ENCODE data around the gene RFX2.

The RFX2 gene

DNA sequence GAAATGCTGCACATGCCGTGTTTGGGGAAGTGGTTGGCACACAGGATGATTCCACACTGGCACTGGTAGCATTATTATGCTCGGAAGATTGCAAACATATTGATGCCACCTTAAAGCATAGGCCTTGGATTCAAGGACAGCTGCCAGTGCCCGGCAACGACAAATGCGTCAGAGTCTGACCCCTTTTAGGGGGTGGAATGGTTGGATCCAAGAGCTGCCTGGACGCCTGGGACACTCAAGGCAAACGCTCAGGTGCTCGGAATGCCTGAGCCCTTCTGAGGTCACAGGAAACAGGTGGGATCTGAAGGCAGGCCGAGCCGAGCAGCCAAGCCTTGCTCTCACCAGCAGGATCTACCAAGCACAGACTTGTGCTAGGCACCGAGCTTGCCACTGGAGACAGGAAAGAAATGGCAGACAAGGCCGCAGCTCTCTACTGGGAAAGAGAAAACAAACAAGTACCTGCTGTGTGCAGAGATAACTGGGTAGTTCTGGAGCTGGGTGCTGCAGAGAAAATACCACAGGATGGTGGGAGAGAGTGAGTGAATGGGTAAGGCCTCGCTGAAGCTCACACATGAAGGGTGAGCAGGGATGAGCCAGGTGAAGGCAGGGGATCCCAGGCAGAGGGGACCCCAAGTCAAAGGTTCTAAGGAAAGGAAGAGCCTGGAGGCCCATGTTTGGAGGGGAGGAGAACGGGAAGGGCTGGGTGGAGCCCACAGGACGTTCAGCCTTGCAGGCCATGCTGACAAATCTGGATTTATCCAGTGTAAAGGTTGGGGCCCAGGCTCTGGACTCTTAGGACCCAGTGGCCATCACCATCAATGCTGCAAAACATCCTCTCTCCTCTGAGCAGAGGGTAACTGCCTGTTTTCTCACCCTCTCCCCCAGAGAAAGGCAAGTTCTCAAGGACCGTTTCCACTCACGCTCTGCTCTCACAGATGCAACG, 141.6 kb downstream of the RFX2 start:
- TF ChIP-seq TSHZ2 (CRISPR knock-in tag; IDR thresholded peaks at IDR 0.05) (no peak), SNAI2 (CRISPR knock-in tag; IDR thresholded peaks at IDR 0.05) (no peak), PPARA (CRISPR knock-in tag; IDR thresholded peaks at IDR 0.05; ENCODE audit: borderline replicate concordance) (no peak), ZC3H10 (CRISPR knock-in tag; IDR thresholded peaks at IDR 0.05) (no peak), ISL1 (CRISPR knock-in tag; IDR thresholded peaks at IDR 0.05) (no peak), ZFP3 (CRISPR knock-in tag; IDR thresholded peaks at IDR 0.05) (no peak), BACH2 (CRISPR knock-in tag; IDR thresholded peaks at IDR 0.05; ENCODE audit: borderline replicate concordance) (no peak), CSDC2 (CRISPR knock-in tag; IDR thresholded peaks at IDR 0.05) (no peak), ZNF8 (CRISPR knock-in tag; IDR thresholded peaks at IDR 0.05) (no peak), TCF4 (CRISPR knock-in tag; IDR thresholded peaks at IDR 0.05; ENCODE audit: borderline replicate concordance) (no peak), TOX (CRISPR knock-in tag; IDR thresholded peaks at IDR 0.05; ENCODE audit: borderline replicate concordance) (no peak)
- TF ChIP-seq, protein P1, sequence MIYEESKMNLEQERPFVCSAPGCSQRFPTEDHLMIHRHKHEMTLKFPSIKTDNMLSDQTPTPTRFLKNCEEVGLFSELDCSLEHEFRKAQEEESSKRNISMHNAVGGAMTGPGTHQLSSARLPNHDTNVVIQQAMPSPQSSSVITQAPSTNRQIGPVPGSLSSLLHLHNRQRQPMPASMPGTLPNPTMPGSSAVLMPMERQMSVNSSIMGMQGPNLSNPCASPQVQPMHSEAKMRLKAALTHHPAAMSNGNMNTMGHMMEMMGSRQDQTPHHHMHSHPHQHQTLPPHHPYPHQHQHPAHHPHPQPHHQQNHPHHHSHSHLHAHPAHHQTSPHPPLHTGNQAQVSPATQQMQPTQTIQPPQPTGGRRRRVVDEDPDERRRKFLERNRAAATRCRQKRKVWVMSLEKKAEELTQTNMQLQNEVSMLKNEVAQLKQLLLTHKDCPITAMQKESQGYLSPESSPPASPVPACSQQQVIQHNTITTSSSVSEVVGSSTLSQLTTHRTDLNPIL (CRISPR knock-in tag; IDR thresholded peaks at IDR 0.05; ENCODE audit: low read depth) = no peak
- TF ChIP-seq, protein P2, sequence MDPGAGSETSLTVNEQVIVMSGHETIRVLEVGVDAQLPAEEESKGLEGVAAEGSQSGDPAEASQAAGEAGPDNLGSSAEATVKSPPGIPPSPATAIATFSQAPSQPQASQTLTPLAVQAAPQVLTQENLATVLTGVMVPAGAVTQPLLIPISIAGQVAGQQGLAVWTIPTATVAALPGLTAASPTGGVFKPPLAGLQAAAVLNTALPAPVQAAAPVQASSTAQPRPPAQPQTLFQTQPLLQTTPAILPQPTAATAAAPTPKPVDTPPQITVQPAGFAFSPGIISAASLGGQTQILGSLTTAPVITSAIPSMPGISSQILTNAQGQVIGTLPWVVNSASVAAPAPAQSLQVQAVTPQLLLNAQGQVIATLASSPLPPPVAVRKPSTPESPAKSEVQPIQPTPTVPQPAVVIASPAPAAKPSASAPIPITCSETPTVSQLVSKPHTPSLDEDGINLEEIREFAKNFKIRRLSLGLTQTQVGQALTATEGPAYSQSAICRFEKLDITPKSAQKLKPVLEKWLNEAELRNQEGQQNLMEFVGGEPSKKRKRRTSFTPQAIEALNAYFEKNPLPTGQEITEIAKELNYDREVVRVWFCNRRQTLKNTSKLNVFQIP (CRISPR knock-in tag; IDR thresholded peaks at IDR 0.05; ENCODE audit: borderline replicate concordance, low read depth) = no peak
- ATAC-seq = no peak; the same call in 2 of the 3 replicates

- ATAC-seq = peak; percentile 92
Observed at GRCh38 chr19:5967994-5968430, 142.3 kb downstream of the RFX2 start.

GRCh38 chr19:5967571-5967970, 142.7 kb downstream of the RFX2 start:
- no peak for ATAC-seq
- no peak for TF ChIP-seq OSR1 (CRISPR knock-in tag; IDR thresholded peaks at IDR 0.05)

More at GRCh38 chr19:5967994-5968430, 142.3 kb downstream of the RFX2 start:
- TF ChIP-seq ZNF70 (CRISPR knock-in tag; IDR thresholded peaks at IDR 0.05) = peak; percentile 51; the same call in 1 of the 2 replicates
- no peak for TF ChIP-seq TSHZ2 (CRISPR knock-in tag; IDR thresholded peaks at IDR 0.05)

DNA sequence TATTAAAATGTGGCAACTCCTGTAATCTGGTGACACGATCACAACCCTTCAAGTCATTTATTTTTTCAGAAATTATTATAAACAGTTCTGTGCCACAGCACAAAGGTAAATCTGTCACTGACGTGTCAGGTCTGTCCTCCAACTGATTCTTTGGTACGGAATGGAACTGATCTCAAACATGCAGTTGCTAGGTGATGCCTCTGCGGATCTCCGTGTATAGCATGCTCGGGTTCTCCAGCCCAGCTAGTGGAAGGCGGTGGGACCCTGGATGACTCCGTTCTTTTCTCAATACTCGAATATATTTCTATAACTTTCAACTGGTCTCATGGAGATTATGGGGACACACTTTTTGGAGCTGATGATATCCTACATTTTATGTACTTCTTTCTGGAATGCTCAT, 143.4 kb downstream of the RFX2 start:
- ATAC-seq = no peak
- TF ChIP-seq ISL1 (CRISPR knock-in tag; IDR thresholded peaks at IDR 0.05) = no peak
- TF ChIP-seq ZFP3 (CRISPR knock-in tag; IDR thresholded peaks at IDR 0.05) = no peak
- TF ChIP-seq, protein P1 (CRISPR knock-in tag; IDR thresholded peaks at IDR 0.05; ENCODE audit: low read depth) = no peak
- no peak for TF ChIP-seq ZC3H10 (CRISPR knock-in tag; IDR thresholded peaks at IDR 0.05)
- no peak for TF ChIP-seq CSRNP3 (CRISPR knock-in tag; IDR thresholded peaks at IDR 0.05)
- no peak for TF ChIP-seq ZNF70 (CRISPR knock-in tag; IDR thresholded peaks at IDR 0.05)
- TF ChIP-seq TOX (CRISPR knock-in tag; IDR thresholded peaks at IDR 0.05; ENCODE audit: borderline replicate concordance) = no peak
- no peak for TF ChIP-seq ESRRG (CRISPR knock-in tag; IDR thresholded peaks at IDR 0.05)
- no peak for TF ChIP-seq PPARA (CRISPR knock-in tag; IDR thresholded peaks at IDR 0.05; ENCODE audit: borderline replicate concordance)
- TF ChIP-seq, protein P2 (CRISPR knock-in tag; IDR thresholded peaks at IDR 0.05; ENCODE audit: borderline replicate concordance, low read depth) = no peak
- TF ChIP-seq PATZ1 (CRISPR knock-in tag; IDR thresholded peaks at IDR 0.05; ENCODE audit: borderline replicate concordance) = no peak
